ENCODE results near the gene OR51E1.

The OR51E1 gene

GRCh38 chr11:4643682-4644081 is at the start of gene OR51E1:
Gene OR51E1 (plus strand): TSS chr11:4643982. CDS start chr11:4652527, 8,545 bp downstream.
- no peak for DNase-seq

GRCh38 chr11:4605057-4605456 is 38.7 kb upstream of the OR51E1 start:
- DNase-seq: no peak

GRCh38 chr11:4606231-4607015 is 37.4 kb upstream of the OR51E1 start:
- no peak for DNase-seq

GRCh38 chr11:4607096-4607495 is 36.7 kb upstream of the OR51E1 start:
- DNase-seq: no peak

- DNase-seq: peak; percentile 97
These were observed 35.8 kb upstream of the OR51E1 start, which contains the start of gene TRIM68 for GRCh38 chr11:4607781-4608666. Gene TRIM68 (minus strand): TSS chr11:4608231. CDS start chr11:4605504, 2,727 bp downstream.

- DNase-seq: no peak
These were observed 33.4 kb upstream of the OR51E1 start for GRCh38 chr11:4610258-4610935.

- no peak for DNase-seq
These were observed 31.8 kb upstream of the OR51E1 start for GRCh38 chr11:4611986-4612385.

GRCh38 chr11:4615856-4616444 is 27.8 kb upstream of the OR51E1 start:
- no peak for DNase-seq

- no peak for DNase-seq
These were observed 24.3 kb upstream of the OR51E1 start for GRCh38 chr11:4619514-4619913.

GRCh38 chr11:4626207-4627099 is 17.3 kb upstream of the OR51E1 start:
- no peak for DNase-seq

GRCh38 chr11:4636136-4636535 is 7.6 kb upstream of the OR51E1 start:
- no peak for DNase-seq

- DNase-seq: peak; percentile 71
These were observed 6.7 kb upstream of the OR51E1 start, which contains the start of gene OR51D1 for GRCh38 chr11:4636962-4637661. Gene OR51D1 (plus strand): TSS chr11:4637477. CDS start chr11:4639791, 2,314 bp downstream.

- DNase-seq: no peak
These were observed 6.1 kb upstream of the OR51E1 start for GRCh38 chr11:4637662-4638047.

GRCh38 chr11:4639931-4640330 is 3.9 kb upstream of the OR51E1 start:
- DNase-seq: no peak

GRCh38 chr11:4641501-4641900 is 2.3 kb upstream of the OR51E1 start:
- DNase-seq: no peak

GRCh38 chr11:4642043-4642442 is 1.7 kb upstream of the OR51E1 start:
- no peak for DNase-seq

GRCh38 chr11:4643076-4643475 is 706 bp upstream of the OR51E1 start:
- DNase-seq: no peak

- no peak for DNase-seq
These were observed 451 bp downstream of the OR51E1 start for GRCh38 chr11:4644233-4644632.

GRCh38 chr11:4645974-4646373 is 2.2 kb downstream of the OR51E1 start:
- DNase-seq: no peak

- DNase-seq: no peak
These were observed 4.0 kb downstream of the OR51E1 start for GRCh38 chr11:4647766-4648165.
